Pancreas (tissue), 10 donors: ENCODE data around the gene ZCCHC14. TPM values are rescaled to one million over a fixed set of nuclear protein-coding genes. Genes with fewer than 3 reads are reported as not detected.

Source experiments
- ATAC-seq, 4 donors: fragments of 200-7000 bp; cut with Tn5 transposase; one replicate each; pipeline versions ENCODE4 v1.8.0 to v1.9.1; 2020; ENCODE audit warnings: mild to moderate bottlenecking in 4 of 4, moderate library complexity in 4 of 4
- DNase-seq, 6 donors: peaks; one replicate each; pipeline ENCODE4 v3.0.0-alpha.2; 2020
- FAIRE-seq: peaks from 2 replicates; lab custom pipeline; 2012; peaks lifted over from hg19 to GRCh38; lab: Jason Lieb, UNC
- H3K27ac ChIP-seq, 4 donors: fragments of 200-600 bp; sonication (generic); 1 replicate in 3 of 4; 2 replicates in 1 of 4; pipeline versions ENCODE4 v1.5.0 to v1.8.0; 2020
- H3K27me3 ChIP-seq, 4 donors: fragments of 200-600 bp; one replicate each; pipeline ENCODE4 v1.8.0; 2021
- H3K36me3 ChIP-seq, 3 donors: fragments of 200-600 bp; sonication (generic) in 1 of 3; one replicate each; pipeline versions ENCODE4 v1.5.0 to v1.8.0; 2020 to 2021
- H3K4me1 ChIP-seq, 3 donors: fragments of 200-600 bp; one replicate each; pipeline ENCODE4 v1.8.0; 2021
- H3K4me3 ChIP-seq, 4 donors: fragments of 200-600 bp; sonication (generic) in 2 of 4; one replicate each; pipeline versions ENCODE4 v1.5.0 to v1.8.0; 2020 to 2021
- H3K9me3 ChIP-seq, 4 donors: fragments of 200-600 bp; one replicate each; pipeline ENCODE4 v1.8.0; 2021
- CTCF ChIP-seq, 4 donors: fragments of 200-600 bp; sonication (generic) in 3 of 4; IDR thresholded peaks; one replicate each; pipeline versions ENCODE4 v1.5.0 to v1.8.0; 2021; ENCODE audit warnings: antibody characterized with exemption in 4 of 4
- WGBS, 2 donors: extraction: QIAGEN DNeasy Blood & Tissue Kit; methylation state at CpG; one replicate each; pipeline ENCODE4 v1.1.7; 2013; 5-methylcytosine and 5-hydroxymethylcytosine counted together
- intact Hi-C, 3 donors: fragments of 100-400 bp; cut with DNase I; formaldehyde crosslinking; loops; one replicate each; pipeline versions ENCODE4 v1.11.1 to v1.14.2; 2022
- polyA plus RNA-seq, 2 donors: library from polyadenylated mRNA; stranded (reverse); fragments of 200-250 nt; gene quantifications; one replicate each; pipeline ENCODE4 v1.2.3, GENCODE V29; 2013
- total RNA-seq, 6 donors: library from RNA; stranded (reverse); fragmentation: NEBNext Ultra II Directional in 4 of 6; extraction: Animal tissue kit (Norgen Biotek cat#: 25700) in 4 of 6; gene quantifications; one replicate each; pipeline versions ENCODE4 v1.2.1 to v1.2.4, GENCODE V29; 2021 to 2023
- donor health status: healthy with polysubstance abuse.
- donor health status: DM: no; HTN: no; CAD: no; lungs with moderate emphysema.
- donor health status: DM: no; HTN: no; CAD: no.
- donor health status: control.
- donor health status: control.
- donor health status: Bipolar disorder and iron deficiency.
- donor health status: DM: yes; HTN: yes; CAD: no.
- donor health status: DM: no; HTN: no; CAD: no.
- donor health status: DM: no; HTN: no; CAD: no.
- donor health status: DM: yes; HTN: yes; CAD: no.

ZCCHC14 gene
- total and polyA plus RNA-seq, 8 donors: 10.7 to 20.0 (median 12.8) TPM

DNA sequence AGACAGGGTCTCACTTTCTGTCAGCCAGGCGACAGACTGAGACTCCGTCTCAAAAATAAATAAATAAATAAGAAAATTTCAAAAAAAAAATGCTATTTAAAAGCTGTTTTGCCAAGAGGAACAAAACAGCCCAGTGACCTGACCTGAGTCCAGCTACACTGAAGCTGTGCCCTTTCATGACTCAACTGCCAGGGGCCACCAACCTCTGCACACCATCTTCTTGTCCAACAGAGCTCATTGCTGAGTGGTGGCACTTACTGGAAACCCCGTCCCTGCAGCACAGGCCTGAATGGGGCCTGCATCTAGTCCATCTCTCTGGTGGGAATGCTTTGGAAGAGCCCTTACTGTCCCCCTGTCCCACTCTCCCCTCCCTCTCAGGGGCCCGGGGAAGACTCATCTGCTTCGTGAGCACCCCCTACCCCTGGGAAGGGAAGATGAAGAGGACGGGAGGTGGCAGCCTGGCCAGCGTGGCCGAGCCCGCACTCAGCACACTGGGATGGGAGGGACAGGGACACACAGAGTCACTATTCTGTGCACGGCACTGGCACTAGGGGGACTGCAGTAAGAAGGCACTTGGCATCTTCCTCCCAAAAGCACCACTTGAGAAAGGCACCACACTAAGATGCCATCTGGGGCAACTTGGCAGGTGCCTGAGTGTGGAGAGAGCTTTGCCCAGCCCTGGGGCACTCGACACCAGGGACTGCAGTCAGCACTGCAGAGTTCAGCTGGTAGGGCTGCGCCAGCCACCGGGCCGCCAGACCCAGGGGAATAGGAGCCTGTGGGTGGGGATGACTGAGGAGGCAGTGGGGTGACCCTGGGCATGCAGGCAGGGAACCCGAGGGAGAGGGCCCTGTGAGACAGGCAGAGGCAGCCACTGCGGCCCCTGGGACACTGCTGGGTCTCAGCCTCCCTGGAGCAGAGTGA lies 122.8 kb downstream of the ZCCHC14 start:
- 83 to 86% methylated on average over 16 of the region's 16 CpGs for WGBS, 2 donors
- DNase-seq: no peak
- intact Hi-C loops: no loop called here
- Histone ChIP-seq H3K4me3 (no peak overlapping the region), H3K9me3 (no peaks in the 10 kb centered on the region), H3K36me3 (no peaks in the 10 kb centered on the region), H3K27me3 (no peaks in the 10 kb centered on the region), H3K27ac (no peak overlapping the region), H3K4me1 (no peaks in the 10 kb centered on the region)
- FAIRE-seq: no peak
- ATAC-seq: no peak
- TF ChIP-seq CTCF (IDR thresholded peaks at IDR 0.05): no peak

DNA sequence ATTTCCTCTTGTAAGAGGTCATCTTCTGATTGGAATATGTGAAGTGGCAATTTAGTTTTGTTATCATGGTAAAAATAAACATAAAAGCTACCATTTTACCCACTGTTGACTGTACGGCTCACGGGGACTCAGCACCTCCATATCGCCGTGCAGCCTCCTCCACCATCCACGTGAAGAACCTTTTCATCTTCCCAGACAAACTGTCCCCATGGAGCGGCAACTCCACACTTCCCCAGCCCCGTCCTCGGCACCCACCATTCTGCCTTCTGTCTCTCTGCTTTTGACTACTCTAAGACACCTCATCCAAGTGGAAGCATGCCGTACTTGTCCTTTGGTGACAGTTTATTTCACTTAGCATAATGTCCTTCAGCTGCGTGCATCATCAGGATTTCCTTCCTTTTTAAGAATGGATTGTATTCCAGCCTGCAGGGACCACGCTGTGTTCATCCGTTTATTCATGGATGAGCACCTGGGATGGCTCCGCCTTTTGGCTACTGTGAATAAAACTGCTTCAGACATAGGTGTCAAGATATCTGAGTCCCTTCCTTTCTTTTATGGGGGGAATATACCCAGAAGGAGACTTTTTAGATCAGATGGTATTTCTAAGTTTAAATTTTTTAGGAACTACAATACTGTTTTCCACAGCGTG lies 123.6 kb downstream of the ZCCHC14 start:
- Histone ChIP-seq H3K9me3 (no peaks in the 10 kb centered on the region), H3K4me3 (no peak overlapping the region), H3K4me1 (peaks cover 0 to 3% (median 2%) of the 10 kb centered on the region in 3 donors), H3K36me3 (no peaks in the 10 kb centered on the region), H3K27ac (no peak overlapping the region), H3K27me3 (no peaks in the 10 kb centered on the region)
- no peak for TF ChIP-seq CTCF (IDR thresholded peaks at IDR 0.05)
- DNase-seq (no peak), FAIRE-seq (no peak), ATAC-seq (no peak)
- WGBS, 2 donors: 90 to 91% methylated on average over 14 of the region's 14 CpGs
- intact Hi-C loops: no loop called here

DNA sequence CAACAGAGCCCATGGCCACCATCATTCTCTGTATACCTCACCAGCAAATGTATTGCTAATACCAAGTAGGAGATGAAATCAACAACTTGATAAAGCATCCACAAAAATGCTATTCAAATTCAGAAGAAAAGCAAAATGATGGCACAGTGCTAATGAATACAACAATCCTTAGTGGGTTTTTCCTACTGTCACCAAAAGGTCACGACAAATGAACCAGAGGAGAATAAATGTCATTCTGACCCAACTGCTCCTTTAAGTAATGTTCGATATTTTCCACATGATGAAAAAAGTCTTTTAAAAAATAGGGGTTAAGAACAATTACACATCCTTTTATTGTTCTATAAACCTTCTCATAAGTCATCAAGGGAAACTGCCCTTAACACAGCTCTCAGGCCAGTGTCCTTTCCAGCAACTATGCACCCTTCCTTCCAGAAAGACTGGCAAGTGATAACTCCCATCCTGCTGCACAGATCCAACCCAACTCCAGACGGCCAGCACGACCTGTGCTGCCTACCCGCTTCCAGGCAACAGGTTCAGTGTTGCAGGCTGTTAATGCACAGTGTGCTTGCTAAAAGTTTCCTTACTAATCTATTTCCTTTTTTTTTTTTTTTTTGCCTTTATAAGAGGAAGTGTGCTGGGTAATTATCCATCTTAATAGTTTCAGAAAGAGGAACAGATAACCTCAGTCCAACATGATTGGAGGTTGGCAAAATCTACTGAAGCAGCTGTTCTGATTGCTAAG lies 124.6 kb downstream of the ZCCHC14 start:
- H3K4me1 ChIP-seq: peaks cover 0 to 7% (median 6%) of the 10 kb centered on the region in 3 donors
- H3K4me3 ChIP-seq: no peak overlapping the region
- H3K9me3 ChIP-seq: no peaks in the 10 kb centered on the region
- H3K36me3 ChIP-seq: no peaks in the 10 kb centered on the region
- no peak for TF ChIP-seq CTCF (IDR thresholded peaks at IDR 0.05)
- H3K27ac ChIP-seq: peak overlapping the region in 1 of 4 donors; percentile 17
- no peak for FAIRE-seq
- WGBS, 2 donors: 75 to 83% methylated on average over 5 of the region's 5 CpGs
- H3K27me3 ChIP-seq: no peaks in the 10 kb centered on the region
- ATAC-seq: peak in 3 of 4 donors; percentile 16 to 66 (median 53)
- no peak for DNase-seq
- intact Hi-C loops: no loop called here

DNA sequence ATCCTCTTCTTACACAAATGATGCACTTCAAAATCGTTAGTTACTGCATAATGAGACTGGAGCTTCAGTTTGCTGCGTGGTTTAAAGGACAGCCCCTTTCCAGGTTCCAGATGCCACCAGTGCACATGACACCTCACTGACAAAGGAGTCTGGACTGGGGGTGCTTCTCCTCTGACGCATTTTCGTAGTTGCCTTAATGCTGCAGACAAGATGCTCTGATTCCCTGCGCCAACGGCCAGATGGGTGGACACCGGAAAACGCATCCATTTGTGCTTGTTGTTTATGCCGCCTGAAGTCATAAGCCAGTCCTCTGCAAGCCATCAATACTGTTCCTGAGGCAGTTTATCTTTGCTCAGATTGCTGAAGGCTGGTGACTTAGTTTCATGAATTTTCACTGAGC lies 125.3 kb downstream of the ZCCHC14 start:
- TF ChIP-seq CTCF (IDR thresholded peaks at IDR 0.05): no peak
- ATAC-seq (no peak), DNase-seq (no peak), FAIRE-seq (no peak)
- H3K4me3 ChIP-seq: no peak overlapping the region
- peaks cover 0 to 7% (median 6%) of the 10 kb centered on the region in 3 donors for H3K4me1 ChIP-seq
- no peak overlapping the region for H3K27ac ChIP-seq
- 84 to 86% methylated on average over 9 of the region's 9 CpGs for WGBS, 2 donors
- H3K9me3 ChIP-seq: no peaks in the 10 kb centered on the region
- no peaks in the 10 kb centered on the region for H3K36me3 ChIP-seq
- no peaks in the 10 kb centered on the region for H3K27me3 ChIP-seq
- intact Hi-C loops: no loop called here
